ENCODE results near the gene NTM. TPM values are rescaled to one million over a fixed set of nuclear protein-coding genes. Genes with fewer than 3 reads are reported as not detected.
A peak's percentile ranks its signal among the peaks of the same experiment; 100 is the strongest.

The NTM gene
- total RNA-seq, 1 donor from 2014 or later, result 92.1 TPM

- DNase-seq (ENCODE audit: low spot score), result no peak
- H3K27me3 Mint-ChIP-seq (ENCODE audit: low read depth), result no peaks in the 10 kb centered on the region
Observed at GRCh38 chr11:132296946-132297610, 926.7 kb downstream of the NTM start.

GRCh38 chr11:132298357-132298756 is 927.9 kb downstream of the NTM start:
- Mint-ChIP-seq H3K4me1 (ENCODE audit: low read depth) (no peaks in the 10 kb centered on the region), H3K36me3 (ENCODE audit: low read depth) (no peaks in the 10 kb centered on the region), H3K27ac (ENCODE audit: unreplicated experiment) (no peak overlapping the region), H3K9me3 (ENCODE audit: low read depth) (no peaks in the 10 kb centered on the region), H3K27me3 (ENCODE audit: low read depth) (no peaks in the 10 kb centered on the region), H3K4me3 (ENCODE audit: unreplicated experiment) (no peak overlapping the region)
- TF ChIP-seq CTCF (IDR thresholded peaks at IDR 0.05), result no peak
- no peak for DNase-seq (ENCODE audit: low spot score)

More at GRCh38 chr11:132296946-132297610, 926.7 kb downstream of the NTM start:
- Mint-ChIP-seq H3K36me3 (ENCODE audit: low read depth) (no peaks in the 10 kb centered on the region), H3K4me1 (ENCODE audit: low read depth) (no peaks in the 10 kb centered on the region), H3K27ac (ENCODE audit: unreplicated experiment) (no peak overlapping the region), H3K9me3 (ENCODE audit: low read depth) (no peaks in the 10 kb centered on the region), H3K4me3 (ENCODE audit: unreplicated experiment) (no peak overlapping the region)
- no peak for TF ChIP-seq CTCF (IDR thresholded peaks at IDR 0.05)

GRCh38 chr11:132300283-132300682 is 929.9 kb downstream of the NTM start:
- Mint-ChIP-seq H3K27ac (ENCODE audit: unreplicated experiment) (no peak overlapping the region), H3K4me3 (ENCODE audit: unreplicated experiment) (no peak overlapping the region)

GRCh38 chr11:132301465-132301864 is 931.0 kb downstream of the NTM start:
- Mint-ChIP-seq H3K4me1 (ENCODE audit: low read depth) (no peaks in the 10 kb centered on the region), H3K4me3 (ENCODE audit: unreplicated experiment) (no peak overlapping the region), H3K27me3 (ENCODE audit: low read depth) (no peaks in the 10 kb centered on the region), H3K36me3 (ENCODE audit: low read depth) (no peaks in the 10 kb centered on the region), H3K9me3 (ENCODE audit: low read depth) (no peaks in the 10 kb centered on the region), H3K27ac (ENCODE audit: unreplicated experiment) (no peak overlapping the region)
- no peak for DNase-seq (ENCODE audit: low spot score)
- no peak for TF ChIP-seq CTCF (IDR thresholded peaks at IDR 0.05)

More at GRCh38 chr11:132300283-132300682, 929.9 kb downstream of the NTM start:
- peak; percentile 68 for TF ChIP-seq CTCF (IDR thresholded peaks at IDR 0.05)
- Mint-ChIP-seq H3K9me3 (ENCODE audit: low read depth) (no peaks in the 10 kb centered on the region), H3K4me1 (ENCODE audit: low read depth) (no peaks in the 10 kb centered on the region), H3K36me3 (ENCODE audit: low read depth) (no peaks in the 10 kb centered on the region), H3K27me3 (ENCODE audit: low read depth) (no peaks in the 10 kb centered on the region)
- no peak for DNase-seq (ENCODE audit: low spot score)

- Mint-ChIP-seq H3K36me3 (ENCODE audit: low read depth) (no peaks in the 10 kb centered on the region), H3K9me3 (ENCODE audit: low read depth) (no peaks in the 10 kb centered on the region), H3K27me3 (ENCODE audit: low read depth) (no peaks in the 10 kb centered on the region), H3K4me1 (ENCODE audit: low read depth) (no peaks in the 10 kb centered on the region), H3K27ac (ENCODE audit: unreplicated experiment) (no peak overlapping the region), H3K4me3 (ENCODE audit: unreplicated experiment) (no peak overlapping the region)
- TF ChIP-seq CTCF (IDR thresholded peaks at IDR 0.05), result no peak
- DNase-seq (ENCODE audit: low spot score), result no peak
Observed at GRCh38 chr11:132301900-132302299, 931.5 kb downstream of the NTM start.
